CD4-positive, alpha-beta T cell (primary cell): ENCODE data around the gene BRD3OS. TPM values are rescaled to one million over a fixed set of nuclear protein-coding genes. Genes with fewer than 3 reads are reported as not detected.

ENCODE experiments used
- ATAC-seq: fragments of 200-7000 bp; cut with Tn5 transposase; one replicate; pipeline ENCODE4 v1.10.0; 2022; ENCODE audit warnings: mild to moderate bottlenecking; ENCODE audit not compliant: poor library complexity
- CTCF ChIA-PET: fragments of 350-600 bp; sonication (Branson Sonifier 250); formaldehyde crosslinking; loops from one replicate; lab custom pipeline; 2021; ENCODE audit warnings: antibody characterized with exemption, inconsistent platforms; lab: Charles Lee
- POLR2A ChIA-PET: fragments of 350-600 bp; sonication (Branson Sonifier 250); formaldehyde crosslinking; loops from one replicate; lab custom pipeline; 2021; ENCODE audit warnings: antibody characterized with exemption, inconsistent platforms; lab: Charles Lee
- DNase-seq, 14 experiments: peaks; one replicate each; pipeline ENCODE4 v3.0.0-alpha.2; 2013 to 2020; ENCODE audit warnings: mixed read lengths in 2 of 14
- H3K27ac ChIP-seq, 2 donors: one replicate each; pipeline versions ENCODE4 v1.5.1 to v1.7.0; 2013; ENCODE audit warnings: low read length in 2 of 2, low read depth in 1 of 2, mild to moderate bottlenecking in 1 of 2
- H3K27me3 ChIP-seq, 2 experiments: 1 replicate in 1 of 2; 2 replicates in 1 of 2; pipeline versions ENCODE4 v1.6.1 to v1.7.0; 2013; ENCODE audit warnings: low read length in 2 of 2, control low read depth in 1 of 2, mild to moderate bottlenecking in 1 of 2, moderate library complexity in 1 of 2; ENCODE audit not compliant: insufficient read depth in 2 of 2, control insufficient read depth in 1 of 2
- H3K36me3 ChIP-seq: one replicate; pipeline ENCODE4 v1.6.1; 2013; ENCODE audit warnings: low read length, control low read depth; ENCODE audit not compliant: insufficient read depth
- H3K4me1 ChIP-seq: one replicate; pipeline ENCODE4 v1.6.1; 2013; ENCODE audit warnings: low read length, control low read depth; ENCODE audit not compliant: insufficient read depth
- H3K4me3 ChIP-seq: one replicate; pipeline ENCODE4 v1.5.1; 2013; ENCODE audit warnings: mild to moderate bottlenecking, low read length, moderate library complexity
- H3K9me3 ChIP-seq, 2 experiments: 1 replicate in 1 of 2; 2 replicates in 1 of 2; pipeline versions ENCODE4 v1.6.1 to v1.7.0; 2013; ENCODE audit warnings: low read length in 2 of 2, mild to moderate bottlenecking in 2 of 2, control low read depth in 1 of 2, moderate library complexity in 1 of 2; ENCODE audit not compliant: control insufficient read depth in 1 of 2, insufficient read depth in 1 of 2
- H3K27ac Mint-ChIP-seq: one replicate; pipeline ENCODE4 v1.8.0; 2020; ENCODE audit warnings: mixed read lengths
- H3K27me3 Mint-ChIP-seq: one replicate; pipeline ENCODE4 v1.8.0; 2021; ENCODE audit warnings: mixed read lengths
- H3K36me3 Mint-ChIP-seq: one replicate; pipeline ENCODE4 v1.8.0; 2021; ENCODE audit warnings: low read depth, mixed read lengths
- H3K4me1 Mint-ChIP-seq: one replicate; pipeline ENCODE4 v1.8.0; 2021; ENCODE audit warnings: low read depth, mixed read lengths
- H3K4me3 Mint-ChIP-seq: one replicate; pipeline ENCODE4 v1.8.0; 2020; ENCODE audit warnings: mild to moderate bottlenecking, mixed read lengths
- H3K9me3 Mint-ChIP-seq: one replicate; pipeline ENCODE4 v1.8.0; 2020; ENCODE audit warnings: mixed read lengths
- CTCF ChIP-seq: fragments of 200-600 bp; IDR thresholded peaks from one replicate; pipeline ENCODE4 v1.8.0; 2022; ENCODE audit warnings: antibody characterized with exemption, mild to moderate bottlenecking
- intact Hi-C, 2 experiments: fragments of 100-400 bp; cut with DNase I in 1 of 2; cut with micrococcal nuclease in 1 of 2; formaldehyde crosslinking; loops; one replicate each; pipeline versions ENCODE4 v1.15.1 to v1.9.0; 2023 to 2025; cut with DNase I, micrococcal nuclease
- total RNA-seq, 174 experiments: library from RNA in 2 of 174; stranded (reverse) in 2 of 174; gene quantifications; one replicate each; pipeline ENCODE4 v1.2.3 and lab custom pipeline; 2021 to 2026

BRD3OS gene
- total RNA-seq, 2 experiments from 2014 or later = 4.0 to 4.9 TPM

DNA sequence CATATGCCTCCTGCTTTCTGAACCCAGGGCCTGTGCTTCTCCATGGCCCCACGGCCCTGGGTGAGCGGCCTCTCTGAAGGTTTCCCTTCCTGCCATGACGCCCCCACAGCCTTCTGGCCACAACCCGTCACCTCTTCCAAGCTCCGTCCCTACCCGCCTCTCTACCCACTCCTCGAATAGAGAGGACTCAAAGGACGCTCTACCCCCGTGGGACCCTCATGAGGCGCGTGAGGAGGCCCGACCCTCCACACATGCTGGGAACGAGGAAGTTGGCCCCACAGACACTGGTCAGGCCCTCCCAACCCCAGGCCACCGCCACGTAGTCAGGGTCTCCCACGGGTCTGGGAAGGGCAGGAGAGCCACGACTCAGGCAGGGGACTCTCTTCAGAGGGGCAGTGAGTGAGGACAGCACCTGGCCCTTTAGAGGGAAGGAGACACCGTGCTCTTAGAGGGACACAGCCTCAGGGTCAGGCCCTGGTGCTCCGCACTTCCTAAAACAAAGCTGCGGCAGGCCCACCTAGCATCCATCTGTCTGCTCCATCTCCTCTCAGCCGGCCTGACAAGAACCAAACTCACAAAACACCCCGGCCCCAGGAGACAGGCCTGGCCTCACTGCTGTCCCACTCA lies 37.3 kb downstream of the BRD3OS start:
- Mint-ChIP-seq H3K36me3 (peaks cover 11% of the 10 kb centered on the region), H3K27ac (no peak overlapping the region), H3K4me1 (peaks cover 58% of the 10 kb centered on the region), H3K4me3 (no peak overlapping the region), H3K9me3 (no peaks in the 10 kb centered on the region), H3K27me3 (no peaks in the 10 kb centered on the region)
- ChIA-PET POLR2A (no interaction called here), CTCF (no interaction called here)
- no peak overlapping the region for H3K4me3 ChIP-seq
- no peaks in the 10 kb centered on the region for H3K9me3 ChIP-seq
- H3K27ac ChIP-seq = no peak overlapping the region
- intact Hi-C loops = loop anchor here in 1 of 2 experiments (10.0 kb wide), 1 partner anchor 1842 kb away; the partner anchor contains the start of gene CAMSAP1
- no peak for TF ChIP-seq CTCF
- DNase-seq = peak in 1 of 14 experiments; percentile 20
- H3K27me3 ChIP-seq = no peaks in the 10 kb centered on the region
- ATAC-seq = no peak
- peaks cover 7% of the 10 kb centered on the region for H3K36me3 ChIP-seq
- H3K4me1 ChIP-seq = peaks cover 87% of the 10 kb centered on the region

DNA sequence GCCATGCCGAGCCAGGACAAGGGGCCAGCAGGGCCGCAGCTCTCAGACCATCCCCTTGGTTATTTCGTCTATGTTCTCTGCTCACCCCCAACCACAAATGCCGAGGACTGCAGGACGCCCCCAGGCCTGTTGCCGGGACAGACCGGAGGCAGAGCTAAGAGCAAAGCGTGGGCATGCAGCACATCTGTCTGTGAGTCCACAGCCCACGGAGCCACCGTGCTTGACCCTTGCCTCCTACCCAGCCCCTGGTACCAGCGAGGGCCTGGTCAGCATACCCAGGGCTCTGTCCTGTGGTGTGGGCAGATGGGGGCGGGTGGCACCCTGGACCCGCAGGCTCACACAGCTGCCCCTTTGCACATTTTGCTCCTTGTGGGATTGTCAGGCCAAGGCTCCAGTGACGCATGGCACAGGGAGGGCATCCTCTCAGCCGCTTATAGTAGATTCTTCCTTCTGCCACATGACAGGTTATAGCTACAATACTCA lies 37.8 kb downstream of the BRD3OS start:
- ChIA-PET POLR2A (no interaction called here), CTCF (no interaction called here)
- Mint-ChIP-seq H3K9me3 (no peaks in the 10 kb centered on the region), H3K4me3 (peak overlapping the region; percentile 42), H3K36me3 (peaks cover 11% of the 10 kb centered on the region), H3K27me3 (no peaks in the 10 kb centered on the region), H3K27ac (no peak overlapping the region), H3K4me1 (peaks cover 58% of the 10 kb centered on the region)
- peak in 1 of 14 experiments; percentile 15 for DNase-seq
- Histone ChIP-seq H3K4me1 (peaks cover 85% of the 10 kb centered on the region), H3K36me3 (peaks cover 7% of the 10 kb centered on the region), H3K9me3 (no peaks in the 10 kb centered on the region), H3K27ac (no peak overlapping the region), H3K4me3 (no peak overlapping the region), H3K27me3 (no peaks in the 10 kb centered on the region)
- no peak for ATAC-seq
- TF ChIP-seq CTCF = no peak
- intact Hi-C loops = loop anchor here in 1 of 2 experiments (10.0 kb wide), 1 partner anchor 1842 kb away; the partner anchor contains the start of gene CAMSAP1

DNA sequence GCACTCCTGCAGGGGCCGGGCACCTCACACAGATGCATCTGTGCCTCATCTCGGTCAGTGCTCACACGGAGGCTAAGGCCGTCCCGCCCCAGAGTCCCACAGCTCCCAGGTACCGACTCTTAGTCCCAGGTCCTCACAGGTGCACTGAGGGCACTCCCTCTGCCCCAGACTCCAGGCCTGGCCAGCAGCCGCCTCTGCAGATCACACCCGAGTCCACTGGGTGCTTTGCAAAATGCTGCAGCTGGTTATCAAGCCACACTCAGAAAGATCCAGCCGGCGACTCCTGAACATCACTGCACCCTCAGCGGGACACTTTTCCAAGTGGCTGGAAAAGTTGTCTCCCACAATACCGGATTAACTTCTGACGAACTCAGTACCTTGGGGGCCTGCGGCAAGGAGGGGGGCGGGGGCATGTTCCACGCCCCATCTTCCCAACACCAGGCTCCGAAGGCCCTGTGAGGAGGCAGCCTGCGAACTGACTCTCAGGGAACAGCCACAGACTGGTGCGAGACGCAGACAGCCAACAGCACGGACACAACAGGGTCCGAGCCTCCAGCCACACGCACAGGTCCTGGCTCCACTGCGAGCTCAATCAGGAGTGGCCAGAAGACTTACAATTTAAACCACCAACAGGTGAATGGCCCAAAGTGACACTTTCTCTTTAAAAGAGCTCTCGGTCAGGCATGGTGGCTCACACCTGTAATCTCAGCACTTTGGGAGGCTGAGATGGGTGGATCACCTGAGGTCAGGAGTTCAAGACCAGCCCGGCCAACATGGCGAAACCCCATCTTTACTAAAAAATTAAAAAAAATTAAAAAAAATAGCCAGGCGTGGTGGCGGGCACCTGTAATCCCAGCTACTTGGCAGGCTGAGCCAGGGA lies 38.5 kb downstream of the BRD3OS start:
- H3K4me1 Mint-ChIP-seq = peaks cover 57% of the 10 kb centered on the region
- peaks cover 1% of the 10 kb centered on the region for H3K27me3 Mint-ChIP-seq
- Histone ChIP-seq H3K4me3 (no peak overlapping the region), H3K9me3 (no peaks in the 10 kb centered on the region), H3K27me3 (no peaks in the 10 kb centered on the region), H3K4me1 (peaks cover 82% of the 10 kb centered on the region), H3K27ac (no peak overlapping the region), H3K36me3 (peaks cover 7% of the 10 kb centered on the region)
- peak overlapping the region; percentile 42 for H3K4me3 Mint-ChIP-seq
- POLR2A ChIA-PET = no interaction called here
- ATAC-seq (no peak), DNase-seq (peak in 1 of 14 experiments; percentile 21)
- intact Hi-C loops = loop anchor here in 1 of 2 experiments (10.0 kb wide), 1 partner anchor 1841 kb away; the partner anchor contains the start of gene CAMSAP1
- TF ChIP-seq CTCF = no peak
- CTCF ChIA-PET = no interaction called here
- no peak overlapping the region for H3K27ac Mint-ChIP-seq
- peaks cover 15% of the 10 kb centered on the region for H3K36me3 Mint-ChIP-seq
- H3K9me3 Mint-ChIP-seq = no peaks in the 10 kb centered on the region
